Activated CD4-positive, alpha-beta T cell treated with anti-CD3 and anti-CD28 coated beads for 24 hours (primary cell): ENCODE data around the gene MANBA.
"Not testable (repeated sequence)": the region's sequence is repeated elsewhere in the genome, so short reads cannot be mapped to it uniquely, and the experiment has no call there.

Source experiments
- DNase-seq, 2 donors: peaks; one replicate each; pipeline ENCODE4 v3.0.0-alpha.2; 2020; ENCODE audit warnings: low read depth in 2 of 2

MANBA gene

GRCh38 chr4:102619776-102620631, 140.8 kb downstream of the MANBA start:
- DNase-seq = not testable (repeated sequence)

DNA sequence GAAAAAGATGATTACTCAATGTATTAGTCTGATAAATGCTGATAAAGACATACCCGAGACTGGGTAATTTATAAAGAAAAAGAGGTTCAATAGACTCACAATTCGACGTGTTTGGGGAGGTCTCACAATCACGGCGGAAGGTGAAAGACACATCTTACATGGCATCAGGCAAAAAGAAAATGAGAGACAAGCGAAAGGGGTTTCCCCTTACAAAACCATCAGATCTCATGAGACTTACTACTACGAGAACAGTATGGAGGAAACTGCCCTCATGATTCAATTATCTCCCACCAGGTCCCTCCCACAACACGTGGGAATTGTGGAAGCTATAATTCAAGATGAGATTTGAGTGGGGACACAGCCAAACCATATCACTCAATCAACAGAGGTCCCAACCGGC, 141.7 kb downstream of the MANBA start:
- DNase-seq = not testable (repeated sequence)

GRCh38 chr4:102616636-102617035, 144.1 kb downstream of the MANBA start:
- no peak for DNase-seq

DNA sequence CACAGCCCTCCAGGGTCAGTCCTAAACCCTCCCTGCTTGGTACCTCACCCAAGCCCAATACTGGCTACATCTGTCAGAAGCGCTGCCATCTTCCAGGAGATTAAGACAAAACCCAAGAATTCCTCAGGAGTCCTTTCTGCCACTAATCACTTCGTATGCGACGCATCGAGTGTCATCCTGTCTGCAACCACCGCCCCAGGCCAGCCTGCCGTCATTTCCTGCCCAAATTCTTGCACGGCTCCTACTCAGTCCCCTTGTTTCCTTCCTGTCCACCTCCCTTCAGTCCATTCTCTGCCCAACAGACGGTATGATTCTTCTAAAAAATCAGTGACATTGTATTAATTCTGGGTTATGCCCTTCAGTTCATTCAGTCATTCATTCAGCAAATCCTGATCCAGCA, 146.0 kb downstream of the MANBA start:
- DNase-seq = no peak

GRCh38 chr4:102612824-102613366, 147.9 kb downstream of the MANBA start:
- DNase-seq = no peak

DNA sequence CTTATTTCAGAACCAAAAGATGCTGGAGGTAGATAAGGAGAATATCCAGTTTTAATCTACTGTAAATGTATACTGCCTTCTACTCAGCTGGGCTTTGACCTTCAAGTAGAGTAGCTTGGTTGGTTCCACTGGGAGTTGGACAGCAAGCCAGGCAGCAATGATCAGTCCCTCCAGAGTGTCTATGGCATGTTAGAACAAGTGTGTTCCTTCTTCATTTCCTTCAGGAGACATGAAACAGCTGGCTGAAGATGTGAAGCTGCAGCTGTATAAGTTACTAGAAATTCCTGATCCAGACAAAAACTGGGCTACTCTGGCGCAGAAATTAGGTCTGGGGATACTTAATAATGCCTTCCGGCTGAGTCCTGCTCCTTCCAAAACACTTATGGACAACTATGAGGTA, 148.6 kb downstream of the MANBA start:
- DNase-seq = no peak

DNA sequence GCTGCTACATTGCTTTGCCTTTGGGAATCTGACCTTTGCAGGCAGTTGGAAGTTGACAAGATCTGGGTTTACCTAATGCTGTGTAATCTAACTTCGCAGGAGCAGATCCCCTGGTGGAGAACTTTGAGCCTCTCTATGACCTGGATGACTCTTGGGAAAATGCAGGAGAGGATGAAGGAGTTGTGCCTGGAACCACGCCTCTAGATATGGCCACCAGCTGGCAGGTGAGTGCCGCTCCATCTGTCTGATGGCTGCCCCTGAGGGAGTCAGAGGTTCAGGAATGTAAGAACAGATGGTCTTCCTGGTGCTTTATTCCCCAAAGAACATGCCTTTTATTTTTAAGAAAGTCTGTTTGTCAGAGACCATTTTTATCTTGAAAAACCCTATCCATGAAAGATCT, 150.3 kb downstream of the MANBA start:
- no peak for DNase-seq

DNA sequence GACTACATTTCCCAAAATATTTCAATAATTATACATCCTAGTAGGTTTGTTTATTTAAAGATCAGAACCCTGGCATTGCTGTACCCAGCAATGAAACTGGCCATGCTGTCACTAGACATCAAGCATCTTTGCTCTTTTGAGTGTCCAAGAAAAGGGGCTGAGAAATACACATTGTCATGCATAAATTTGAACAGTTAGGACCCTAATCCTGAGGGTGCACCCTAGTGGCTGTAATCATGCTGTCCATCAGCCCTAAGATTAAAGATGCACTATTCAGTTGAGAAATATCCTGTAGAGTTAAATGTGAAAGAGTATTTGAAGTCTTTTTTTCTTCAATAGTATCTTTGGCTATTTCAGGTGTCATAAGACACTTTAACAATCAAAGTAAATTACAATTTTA, 150.8 kb downstream of the MANBA start:
- DNase-seq = no peak

- DNase-seq = no peak
Observed at GRCh38 chr4:102608190-102608589, 152.6 kb downstream of the MANBA start.

DNA sequence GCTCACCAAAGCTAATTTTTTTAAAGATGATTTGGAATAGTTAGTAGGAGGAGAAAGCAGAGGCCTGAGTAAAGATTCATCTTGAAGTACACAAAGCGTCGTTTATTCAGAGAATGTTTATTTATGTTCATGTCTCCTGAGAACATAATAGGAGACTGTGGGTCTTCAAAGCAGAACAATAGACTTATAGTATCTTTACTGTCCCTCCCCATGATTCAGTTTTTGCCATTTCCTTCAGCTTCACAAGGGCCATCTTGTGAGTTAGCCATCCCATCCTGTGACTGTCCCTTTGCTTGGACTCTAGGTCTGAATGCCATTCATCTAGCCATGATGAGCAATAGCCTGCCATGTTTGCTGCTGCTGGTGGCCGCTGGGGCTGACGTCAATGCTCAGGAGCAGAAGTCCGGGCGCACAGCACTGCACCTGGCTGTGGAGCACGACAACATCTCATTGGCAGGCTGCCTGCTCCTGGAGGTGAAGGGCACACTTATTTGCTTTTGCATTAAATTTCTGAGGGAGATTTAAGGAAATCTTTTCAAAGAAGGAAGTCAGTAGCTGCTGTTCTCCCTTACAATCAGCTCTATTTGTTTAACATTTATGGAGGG, 153.8 kb downstream of the MANBA start:
- DNase-seq = no peak

DNA sequence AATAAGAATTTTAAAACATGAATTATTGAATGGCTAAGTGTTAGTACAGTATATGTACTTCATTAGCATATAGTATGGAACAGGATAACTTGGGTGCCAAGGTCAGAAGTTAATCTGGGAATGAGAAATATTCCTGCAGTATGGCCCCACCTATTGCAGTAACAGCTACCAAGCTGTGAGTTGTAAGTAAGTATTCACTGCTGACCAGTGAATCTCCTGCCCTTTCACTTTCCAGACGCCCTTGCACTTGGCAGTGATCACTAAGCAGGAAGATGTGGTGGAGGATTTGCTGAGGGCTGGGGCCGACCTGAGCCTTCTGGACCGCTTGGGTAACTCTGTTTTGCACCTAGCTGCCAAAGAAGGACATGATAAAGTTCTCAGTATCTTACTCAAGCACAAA, 154.5 kb downstream of the MANBA start:
- DNase-seq = no peak

GRCh38 chr4:102604222-102604940, 156.4 kb downstream of the MANBA start:
- no peak for DNase-seq

GRCh38 chr4:102601586-102602227, 159.1 kb downstream of the MANBA start:
- DNase-seq = no peak

DNA sequence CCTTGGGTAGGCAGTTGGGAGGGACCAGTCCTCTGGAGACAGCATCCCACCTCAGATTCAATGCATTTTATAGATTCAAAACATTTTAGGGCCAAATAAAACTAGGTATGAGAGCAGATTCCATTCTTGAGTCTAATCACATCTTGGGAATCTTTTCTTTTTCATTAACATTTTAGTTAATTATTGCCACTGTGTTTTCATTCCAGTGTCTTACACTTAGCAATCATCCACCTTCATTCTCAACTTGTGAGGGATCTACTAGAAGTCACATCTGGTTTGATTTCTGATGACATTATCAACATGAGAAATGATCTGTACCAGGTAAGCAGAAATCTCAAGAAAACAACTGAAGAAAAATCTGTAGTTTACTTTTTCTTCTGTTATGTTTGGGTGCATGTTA, 160.1 kb downstream of the MANBA start:
- no peak for DNase-seq

DNA sequence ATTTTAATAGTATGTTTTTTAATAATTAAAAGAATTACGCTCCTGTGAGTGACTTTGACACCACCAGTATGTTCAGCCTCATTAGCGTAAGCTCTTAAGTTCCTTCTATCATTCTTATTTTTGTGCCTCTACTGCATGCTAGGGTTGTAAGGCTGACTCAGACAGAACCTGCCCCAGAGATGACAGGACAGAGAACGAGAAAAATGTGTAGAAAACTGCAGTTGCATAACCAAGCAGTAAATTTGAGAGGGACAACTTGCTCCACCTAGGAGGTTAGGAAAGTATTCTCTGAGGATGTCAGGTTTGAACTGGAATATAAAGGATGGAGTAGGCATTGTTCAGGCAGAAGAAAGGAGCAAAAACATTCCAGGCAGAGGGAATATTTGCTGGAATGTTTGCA, 160.9 kb downstream of the MANBA start:
- DNase-seq = no peak

DNA sequence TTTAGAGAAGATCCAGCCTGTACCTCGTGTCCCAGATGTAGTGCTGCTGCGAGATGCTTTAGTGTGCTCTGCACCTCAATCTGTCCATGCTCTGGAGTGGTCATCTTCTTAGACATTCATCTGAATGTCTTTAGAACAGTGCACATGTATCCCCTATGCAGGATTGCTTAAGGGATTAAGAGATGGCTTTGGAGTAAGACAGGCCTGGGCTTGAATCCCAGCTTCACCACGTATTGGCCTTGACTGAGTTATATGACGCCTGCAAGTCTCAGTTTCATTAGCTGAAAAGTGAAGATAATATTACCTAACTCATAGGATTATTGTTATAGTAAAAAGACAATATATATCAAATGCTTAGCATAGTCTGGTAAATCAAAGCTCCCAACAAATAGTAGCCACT, 161.3 kb downstream of the MANBA start:
- no peak for DNase-seq

GRCh38 chr4:102598762-102599374, 161.9 kb downstream of the MANBA start:
- no peak for DNase-seq

GRCh38 chr4:102598086-102598761, 162.5 kb downstream of the MANBA start:
- no peak for DNase-seq

DNA sequence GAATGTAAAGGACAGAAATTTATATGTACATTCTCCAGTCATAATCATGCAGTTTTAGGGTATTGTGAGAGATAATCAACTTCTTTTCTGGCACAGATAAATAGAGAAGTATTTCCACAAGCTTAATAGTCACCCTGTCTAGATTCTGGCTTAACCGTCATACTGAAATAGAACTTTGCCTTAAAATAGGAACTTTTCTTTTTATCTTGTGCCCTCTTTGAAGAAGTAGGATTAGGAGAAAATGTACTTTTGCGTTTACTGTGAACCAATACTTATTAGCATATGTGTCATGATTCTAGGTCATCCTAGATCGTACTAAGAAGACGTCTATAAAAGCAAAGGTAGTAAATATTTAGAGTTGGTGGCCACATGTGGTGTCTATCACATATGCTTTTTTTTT, 164.2 kb downstream of the MANBA start:
- DNase-seq = no peak

GRCh38 chr4:102594000-102594399, 166.8 kb downstream of the MANBA start:
- no peak for DNase-seq

DNA sequence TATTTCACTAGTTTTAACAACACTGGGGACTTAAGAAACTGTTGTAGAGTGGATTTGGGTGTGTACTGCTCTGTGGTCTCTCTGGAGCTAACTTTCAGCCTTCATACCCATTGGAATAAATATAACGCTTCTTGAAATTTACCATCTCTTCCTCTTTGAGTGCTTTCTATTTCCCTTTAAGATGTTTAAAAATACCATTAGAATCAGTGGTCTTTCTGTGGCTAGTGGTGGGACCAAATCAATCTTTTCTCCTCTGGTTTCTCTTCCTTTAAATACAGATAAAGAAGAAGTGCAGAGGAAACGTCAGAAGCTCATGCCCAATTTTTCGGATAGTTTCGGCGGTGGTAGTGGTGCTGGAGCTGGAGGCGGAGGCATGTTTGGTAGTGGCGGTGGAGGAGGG, 167.6 kb downstream of the MANBA start:
- no peak for DNase-seq
